VCaP (cell line): ENCODE measurements around the gene SMAD1.

ENCODE experiments used
- H3K27ac ChIP-seq: fragments of 450-650 bp; 2 replicates; pipeline ENCODE4 v1.5.1; 2017
- CTCF ChIP-seq: fragments of 450-650 bp; conservative IDR thresholded peaks from 2 replicates; pipeline ENCODE4 v1.5.1; 2017; ENCODE audit warnings: mild to moderate bottlenecking, moderate library complexity

The SMAD1 gene

GRCh38 chr4:145481164-145481941 lies at the start of gene SMAD1:
TSS of gene SMAD1 (plus strand) at chr4:145481853. CDS start at chr4:145514614, 32,761 bp downstream.
- H3K27ac ChIP-seq = peak within 1 kb of the TSS; percentile 95
- TF ChIP-seq CTCF = no peak

DNA sequence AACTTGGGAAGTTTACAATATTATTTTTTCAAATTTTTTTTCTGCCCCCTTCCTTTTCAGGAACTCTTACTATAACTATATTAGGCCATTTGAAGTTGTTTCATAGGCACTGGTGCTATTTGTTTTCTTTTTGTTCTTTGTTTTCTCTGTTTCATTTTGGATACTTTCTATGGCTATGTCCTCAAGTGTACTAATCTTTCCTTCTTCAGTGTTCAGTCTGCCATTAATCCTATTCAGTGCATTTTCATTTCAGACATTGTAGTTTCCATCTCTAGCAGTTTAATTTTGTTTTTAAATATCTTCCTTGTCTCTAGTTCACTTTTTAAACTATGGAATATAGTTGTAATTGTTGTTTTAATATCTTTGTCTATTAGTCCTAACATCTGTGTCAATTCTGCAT lies 48.0 kb upstream of the SMAD1 start:
- no peak for TF ChIP-seq CTCF
- H3K27ac ChIP-seq = no peak overlapping the region

DNA sequence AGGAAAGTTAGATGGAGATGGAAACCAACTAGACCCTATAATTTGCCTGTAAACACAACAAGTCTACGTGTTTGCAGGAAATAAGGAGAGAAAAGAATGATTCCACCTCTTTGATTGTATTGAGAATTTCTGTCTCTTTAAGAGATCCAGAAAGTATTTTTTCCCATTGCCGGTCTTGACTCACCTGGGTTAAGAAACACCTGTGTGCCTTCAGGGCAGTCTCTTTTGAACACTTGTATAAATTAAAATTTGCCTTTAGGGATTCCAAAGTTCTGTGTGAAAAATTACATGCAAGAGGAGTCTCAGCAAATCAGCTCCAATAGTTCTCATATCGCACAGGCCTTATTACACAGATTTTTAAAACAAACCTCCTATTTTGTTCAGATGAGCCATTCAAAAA lies 46.0 kb upstream of the SMAD1 start:
- TF ChIP-seq CTCF = no peak
- H3K27ac ChIP-seq = no peak overlapping the region

DNA sequence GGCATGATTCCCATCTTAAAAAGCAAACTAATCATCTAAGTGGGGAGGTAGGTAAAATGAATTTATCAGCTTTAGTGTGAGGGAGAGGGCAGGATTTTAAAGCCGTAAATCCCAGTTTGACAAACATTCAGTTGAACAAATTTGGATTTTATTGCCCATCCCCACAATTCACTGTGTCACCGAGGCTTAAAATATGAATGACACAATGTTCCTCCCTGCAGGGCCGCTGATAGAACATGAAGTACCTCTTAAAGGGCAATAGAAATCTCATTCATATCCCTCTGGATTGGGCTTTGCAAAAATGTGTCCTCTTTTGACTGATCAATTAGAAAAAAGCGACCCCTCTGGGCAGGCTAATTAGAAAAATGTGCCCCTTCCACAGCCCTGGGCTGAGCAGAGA lies 45.5 kb upstream of the SMAD1 start:
- no peak for TF ChIP-seq CTCF
- H3K27ac ChIP-seq = no peak overlapping the region

- no peak overlapping the region for H3K27ac ChIP-seq
- no peak for TF ChIP-seq CTCF
Observed at GRCh38 chr4:145436796-145437195, 44.9 kb upstream of the SMAD1 start.

DNA sequence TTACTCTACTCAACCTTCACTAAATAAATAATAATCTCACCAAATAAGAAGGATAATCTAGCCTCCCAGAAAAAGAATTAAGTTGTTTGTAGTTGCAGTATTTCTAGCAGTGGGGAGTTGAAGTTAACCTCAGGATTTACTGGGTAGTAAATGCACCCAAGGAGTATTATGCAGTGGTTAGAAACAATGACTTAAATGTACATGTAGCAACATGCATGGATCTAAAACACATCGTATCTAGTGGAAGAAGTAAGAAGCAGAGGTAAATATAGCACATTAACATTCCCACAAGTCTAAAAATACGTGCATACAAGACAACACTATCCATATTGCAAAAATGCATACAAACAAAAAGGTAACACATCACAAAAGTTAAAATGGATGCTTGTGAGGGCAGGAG lies 44.2 kb upstream of the SMAD1 start:
- TF ChIP-seq CTCF = no peak
- H3K27ac ChIP-seq = no peak overlapping the region

GRCh38 chr4:145438298-145438697 lies 43.4 kb upstream of the SMAD1 start:
- no peak overlapping the region for H3K27ac ChIP-seq
- TF ChIP-seq CTCF = no peak
